C1 segment of cervical spinal cord (tissue), 14 donors: Measurements from ENCODE around the gene ARTN.

Experiments
- DNase-seq, 14 donors: peaks; one replicate each; lab custom pipeline; 2025; lab: John Stamatoyannopoulos, UW

Gene ARTN

DNA sequence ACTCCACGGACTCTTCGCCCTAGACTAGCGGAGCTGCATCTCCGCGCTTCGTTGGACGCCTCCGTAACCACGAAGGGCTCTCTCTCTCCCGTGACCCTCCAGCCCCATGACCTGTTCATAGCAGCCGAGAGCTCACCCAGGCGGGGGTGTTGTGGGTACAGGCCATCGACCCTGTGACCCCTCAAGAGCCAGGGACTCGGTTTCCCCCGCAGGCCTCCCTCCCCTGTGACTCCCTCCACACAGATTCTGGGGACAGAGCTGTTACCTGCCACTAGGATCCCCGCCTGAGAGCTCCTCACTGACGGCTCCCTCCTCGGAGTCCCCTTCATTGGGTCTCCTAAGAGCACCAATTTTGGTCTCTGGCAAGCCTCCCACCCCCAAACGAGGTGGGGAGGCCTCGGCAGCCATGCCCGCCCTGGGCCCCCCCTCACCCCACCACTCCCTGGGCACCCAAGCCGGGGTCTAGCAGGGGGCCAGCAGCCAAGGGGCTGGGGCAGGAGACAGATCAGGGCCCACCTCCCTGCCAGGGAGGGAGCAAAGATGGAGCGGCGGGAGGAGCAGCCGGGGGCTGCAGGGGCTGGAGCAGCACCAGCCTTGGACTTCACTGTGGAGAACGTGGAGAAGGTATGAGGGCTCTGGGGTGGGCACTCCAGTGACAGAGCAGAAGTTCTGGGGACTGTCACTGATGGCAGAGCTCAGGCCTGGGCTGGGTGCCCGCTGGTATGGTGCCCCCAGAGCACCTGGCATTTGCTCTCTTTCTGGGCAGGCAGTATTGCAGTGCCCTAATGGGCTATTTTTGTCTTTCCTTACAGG, 13.7 kb downstream of the ARTN start:
- peak in 5 of 14 donors; percentile 29 to 63 (median 50) for DNase-seq

- DNase-seq: peak in 3 of 14 donors; percentile 26 to 34 (median 33)
Measured at GRCh38 chr1:43947874-43948437, 14.4 kb downstream of the ARTN start.

GRCh38 chr1:43949678-43950077, 16.1 kb downstream of the ARTN start:
- DNase-seq: peak in 2 of 14 donors; percentile 22 to 41

- no peak for DNase-seq
Measured at GRCh38 chr1:43951021-43951985, 17.7 kb downstream of the ARTN start.

DNA sequence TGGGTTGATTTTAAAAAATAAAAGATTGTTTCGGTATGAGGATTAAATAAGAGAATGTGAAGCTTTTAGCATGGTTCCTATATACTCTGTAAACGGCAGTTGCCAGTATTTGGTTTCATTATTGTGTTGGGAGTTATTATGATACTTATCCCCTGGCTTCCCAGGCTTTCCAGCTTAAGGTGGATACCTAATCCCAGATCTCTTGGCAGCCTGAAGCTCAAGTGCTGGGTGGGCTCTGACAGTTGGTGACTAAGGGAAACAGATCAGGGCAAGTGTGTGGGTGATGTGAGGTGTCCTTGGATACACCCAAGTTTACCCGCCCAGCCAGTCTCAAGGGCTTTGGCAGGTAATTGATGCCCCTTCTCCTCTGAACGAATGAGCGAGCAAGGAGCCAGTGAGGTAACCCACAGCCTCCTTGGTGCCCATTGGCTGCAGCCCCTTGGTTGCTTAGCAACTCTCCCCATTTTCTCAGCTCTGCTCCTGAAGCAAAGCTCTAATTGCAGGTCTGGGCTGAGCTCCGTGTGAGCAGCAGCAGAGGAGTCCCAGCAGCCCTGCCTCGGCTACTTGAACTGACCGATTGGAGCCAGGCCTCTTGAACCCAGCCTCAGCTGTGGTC, 19.2 kb downstream of the ARTN start:
- peak in 2 of 14 donors; percentile 20 to 34 for DNase-seq

DNA sequence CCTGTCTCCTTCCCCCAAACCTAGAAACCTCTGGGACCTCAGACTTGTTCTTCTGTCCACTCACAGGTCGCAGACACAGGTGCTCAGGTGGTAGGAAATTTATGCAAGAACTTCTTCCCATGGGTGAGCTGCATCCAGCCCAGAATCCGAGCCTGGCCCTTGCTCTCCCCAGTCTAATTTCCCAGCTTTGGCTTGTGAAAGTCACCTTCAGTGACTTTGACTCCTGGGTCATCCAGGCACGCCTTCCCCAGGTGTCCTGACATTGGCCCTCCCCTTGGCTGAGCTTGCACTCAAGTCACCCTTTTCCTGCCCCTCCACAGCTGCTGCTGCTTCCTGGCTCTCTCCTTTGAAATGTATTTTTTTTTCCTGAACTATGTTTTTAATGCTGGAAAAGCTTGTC, 19.8 kb downstream of the ARTN start:
- DNase-seq: no peak

- DNase-seq: peak in 12 of 14 donors; percentile 22 to 83 (median 68)
Measured at GRCh38 chr1:43954036-43954435, 20.4 kb downstream of the ARTN start.

DNA sequence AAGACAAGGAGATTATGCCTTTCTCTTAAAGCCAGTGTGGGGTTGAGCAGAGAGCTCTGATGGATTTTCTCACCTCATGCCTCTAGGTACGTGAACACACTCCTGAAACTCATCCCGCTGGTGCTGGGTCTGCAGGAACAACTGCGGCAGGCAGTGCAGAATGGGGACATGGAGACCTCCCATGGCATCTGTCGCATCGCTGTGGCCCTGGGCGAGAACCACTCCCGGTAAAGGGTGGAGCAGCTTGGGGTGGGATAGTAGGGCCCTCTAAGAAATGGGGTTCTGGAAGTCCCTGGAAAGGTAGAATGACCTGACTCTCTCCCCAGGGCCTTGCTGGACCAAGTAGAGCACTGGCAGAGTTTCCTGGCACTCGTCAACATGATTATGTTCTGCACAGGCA, 22.6 kb downstream of the ARTN start:
- no peak for DNase-seq

- DNase-seq: no peak
Measured at GRCh38 chr1:43957407-43958040, 23.9 kb downstream of the ARTN start.

DNA sequence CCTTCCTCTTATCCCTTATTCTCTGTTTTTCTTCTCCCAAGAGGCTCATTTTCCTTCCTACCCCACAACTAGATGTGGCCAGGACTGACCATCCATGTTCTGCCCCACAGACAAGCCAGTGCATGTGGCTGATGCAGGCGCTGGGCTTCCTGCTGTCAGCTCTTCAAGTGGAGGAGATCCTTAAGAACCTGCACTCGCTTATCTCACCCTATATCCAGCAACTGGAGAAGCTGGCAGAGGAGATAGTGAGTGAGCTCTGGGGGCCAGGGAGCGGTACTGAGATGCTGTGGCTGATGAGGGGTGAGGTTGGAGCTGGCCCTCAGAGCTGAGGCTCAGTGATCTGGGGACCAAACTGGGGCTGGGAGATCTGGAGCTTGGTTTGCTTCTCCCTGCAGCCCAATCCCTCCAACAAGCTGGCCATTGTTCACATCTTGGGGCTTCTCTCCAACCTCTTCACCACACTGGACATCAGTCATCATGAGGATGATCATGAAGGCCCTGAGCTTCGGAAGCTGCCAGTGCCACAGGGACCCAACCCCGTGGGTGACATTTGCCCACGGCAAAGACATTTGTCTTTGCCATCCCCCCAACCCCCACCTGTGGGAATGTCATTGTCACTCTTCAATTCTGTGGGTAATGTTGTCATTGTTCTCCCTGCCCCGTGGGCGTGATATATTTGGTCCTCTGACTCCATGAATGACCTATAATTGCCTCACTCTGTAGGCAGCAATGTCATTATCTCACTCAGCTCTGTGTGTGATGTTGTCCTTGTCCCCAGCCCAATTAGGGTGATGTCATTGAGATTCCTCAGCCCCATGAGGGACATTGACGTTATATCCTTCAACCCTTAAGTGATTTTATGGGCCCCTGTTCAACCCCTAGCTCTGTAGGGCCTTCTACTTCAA, 25.0 kb downstream of the ARTN start:
- DNase-seq: no peak

GRCh38 chr1:43960798-43961197, 27.2 kb downstream of the ARTN start:
- DNase-seq: no peak

- peak in 6 of 14 donors; percentile 2 to 45 (median 32) for DNase-seq
Measured at GRCh38 chr1:43961692-43962091, 28.1 kb downstream of the ARTN start.

DNA sequence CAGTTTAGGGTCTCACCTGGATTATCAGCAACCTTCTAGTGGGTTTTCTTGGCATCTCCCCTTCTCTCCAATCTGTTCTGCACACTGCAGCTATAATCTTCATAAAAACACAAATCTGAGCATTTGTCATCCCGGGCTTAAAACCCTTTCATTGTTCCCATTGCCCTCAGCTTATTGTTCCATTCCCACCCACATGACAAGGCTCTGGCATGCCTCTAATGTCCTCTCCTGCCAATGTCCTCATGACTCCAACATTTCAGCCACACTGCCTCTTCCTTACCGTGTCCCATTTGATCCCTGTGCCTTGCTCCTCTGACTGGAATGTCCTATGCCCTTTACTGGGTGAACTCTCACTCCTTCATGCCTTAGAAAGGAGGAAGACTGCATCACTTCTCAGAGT, 28.7 kb downstream of the ARTN start:
- DNase-seq: peak in 7 of 14 donors; percentile 22 to 62 (median 34)

GRCh38 chr1:43963006-43963405, 29.4 kb downstream of the ARTN start:
- DNase-seq: no peak

DNA sequence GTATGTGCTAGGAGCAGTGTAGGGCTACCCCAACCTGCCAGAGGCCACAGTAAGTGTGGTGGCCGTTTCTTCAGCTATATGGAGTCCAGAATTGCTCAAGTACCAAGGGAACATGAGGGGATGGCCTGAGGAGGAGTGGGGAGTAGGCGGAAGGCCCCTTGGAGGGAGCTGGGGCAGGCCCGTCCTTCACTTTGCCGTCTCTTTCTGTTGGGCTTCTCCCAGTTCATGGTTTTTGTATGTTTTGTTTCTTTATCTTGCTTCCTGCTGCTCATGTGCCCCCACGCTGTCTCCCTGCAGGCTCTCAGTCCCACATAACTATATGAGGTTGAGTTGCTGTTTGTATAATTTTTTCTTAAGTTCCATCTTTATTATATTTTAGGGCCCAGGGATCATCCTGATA, 30.3 kb downstream of the ARTN start:
- no peak for DNase-seq

DNA sequence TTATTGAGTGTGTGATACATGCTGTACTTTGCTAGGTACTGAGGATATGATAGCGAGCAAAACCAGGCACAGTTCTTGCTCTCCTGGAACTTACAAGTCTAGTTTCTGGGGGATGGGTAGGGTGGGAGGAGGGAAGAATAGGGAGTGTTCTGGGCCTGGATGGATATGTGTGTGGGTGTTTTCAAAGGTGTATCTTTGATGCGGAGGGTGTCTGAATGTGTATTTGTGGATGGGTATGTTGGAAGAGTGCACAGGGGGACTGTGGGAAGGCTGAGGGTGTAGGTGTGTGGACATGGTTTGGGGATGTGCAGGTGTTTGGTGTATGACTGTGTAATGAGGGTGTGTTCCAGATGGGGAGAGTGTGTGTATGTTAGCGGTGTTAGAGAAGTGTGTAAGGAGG, 31.7 kb downstream of the ARTN start:
- no peak for DNase-seq

- no peak for DNase-seq
Measured at GRCh38 chr1:43968348-43968948, 34.8 kb downstream of the ARTN start.

DNA sequence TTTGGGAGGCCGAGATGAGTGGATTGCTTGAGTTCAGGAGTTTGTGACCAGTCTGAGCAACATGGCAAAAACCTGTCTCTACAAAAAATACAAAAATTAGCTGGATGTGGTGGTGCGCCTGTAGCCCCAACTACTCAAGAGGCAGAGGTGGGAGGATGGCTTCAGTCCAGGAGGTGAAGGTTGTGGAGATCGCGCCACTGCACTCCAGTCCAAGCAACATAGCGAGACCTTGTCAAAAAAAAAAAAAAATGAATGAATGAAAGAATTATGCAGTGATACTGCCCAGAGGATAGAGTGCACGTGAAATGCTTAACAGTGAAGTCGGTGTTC, 35.8 kb downstream of the ARTN start:
- no peak for DNase-seq

DNA sequence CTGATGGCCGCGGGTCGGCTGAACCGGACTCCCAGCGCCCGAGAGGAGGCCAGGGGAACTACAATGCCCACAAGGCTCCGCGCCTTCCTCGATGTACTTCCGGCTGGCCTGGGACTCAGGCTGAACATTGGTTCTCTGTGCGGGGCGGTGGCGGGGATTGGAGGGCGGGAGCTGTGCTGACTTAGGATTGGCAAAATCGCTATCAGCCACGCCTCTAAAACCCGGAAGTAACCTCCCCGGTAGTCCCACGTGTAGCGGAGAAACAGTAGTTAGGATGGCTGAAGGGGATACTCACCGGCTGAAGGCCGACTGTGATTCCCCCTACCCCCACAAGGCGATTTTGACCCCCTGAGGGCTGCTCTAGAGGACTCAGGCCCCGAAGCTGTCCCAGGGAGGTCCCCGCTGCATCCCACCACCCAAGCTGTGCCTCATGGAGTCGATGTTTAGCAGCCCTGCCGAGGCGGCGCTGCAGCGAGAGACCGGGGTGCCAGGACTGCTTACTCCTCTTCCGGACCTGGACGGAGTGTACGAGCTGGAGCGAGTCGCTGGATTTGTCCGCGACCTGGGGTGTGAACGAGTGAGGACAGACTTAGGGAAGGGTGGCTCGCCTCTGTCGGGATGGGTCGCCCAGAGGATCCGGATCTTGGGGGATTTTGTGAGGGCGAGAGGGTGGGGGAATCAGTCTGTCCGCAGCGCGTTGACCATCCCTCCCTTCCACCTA, 36.3 kb downstream of the ARTN start, which contains the start of gene DPH2:
Gene DPH2 (plus strand): TSS at position 265 of the 721 bp plus-strand sequence. CDS start 166 bp downstream, at position 431.
- DNase-seq: peak; percentile 39 to 96 (median 94)
